Measurements from ENCODE around the gene RAMP3.

DNA sequence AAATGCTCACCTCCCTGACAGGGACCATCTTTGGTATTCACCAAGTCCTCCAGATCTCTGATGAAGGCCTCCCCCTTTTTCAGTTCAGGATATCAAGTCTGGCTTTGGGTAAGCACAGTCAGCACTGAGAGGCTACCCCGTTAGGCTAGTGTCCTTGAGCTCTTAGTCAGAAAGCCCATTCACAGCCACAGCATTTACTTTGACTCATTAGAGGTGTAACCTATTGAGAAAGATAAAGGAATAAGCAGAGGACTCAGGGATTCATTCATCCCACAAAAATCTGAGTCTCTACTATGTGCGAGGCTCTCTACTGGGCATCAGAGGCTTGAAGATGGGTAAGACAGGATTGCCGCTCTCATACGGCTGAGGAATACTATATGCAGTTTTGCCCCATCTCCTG lies 14.0 kb upstream of the RAMP3 start:
- TF ChIP-seq, protein P1, sequence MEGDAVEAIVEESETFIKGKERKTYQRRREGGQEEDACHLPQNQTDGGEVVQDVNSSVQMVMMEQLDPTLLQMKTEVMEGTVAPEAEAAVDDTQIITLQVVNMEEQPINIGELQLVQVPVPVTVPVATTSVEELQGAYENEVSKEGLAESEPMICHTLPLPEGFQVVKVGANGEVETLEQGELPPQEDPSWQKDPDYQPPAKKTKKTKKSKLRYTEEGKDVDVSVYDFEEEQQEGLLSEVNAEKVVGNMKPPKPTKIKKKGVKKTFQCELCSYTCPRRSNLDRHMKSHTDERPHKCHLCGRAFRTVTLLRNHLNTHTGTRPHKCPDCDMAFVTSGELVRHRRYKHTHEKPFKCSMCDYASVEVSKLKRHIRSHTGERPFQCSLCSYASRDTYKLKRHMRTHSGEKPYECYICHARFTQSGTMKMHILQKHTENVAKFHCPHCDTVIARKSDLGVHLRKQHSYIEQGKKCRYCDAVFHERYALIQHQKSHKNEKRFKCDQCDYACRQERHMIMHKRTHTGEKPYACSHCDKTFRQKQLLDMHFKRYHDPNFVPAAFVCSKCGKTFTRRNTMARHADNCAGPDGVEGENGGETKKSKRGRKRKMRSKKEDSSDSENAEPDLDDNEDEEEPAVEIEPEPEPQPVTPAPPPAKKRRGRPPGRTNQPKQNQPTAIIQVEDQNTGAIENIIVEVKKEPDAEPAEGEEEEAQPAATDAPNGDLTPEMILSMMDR (IDR thresholded peaks at IDR 0.05 in 4 of 5, conservative IDR thresholded peaks at IDR 0.05 in 1 of 5), result no peak
- no peak for TF ChIP-seq POLR2A (IDR thresholded peaks at IDR 0.05)
